ENCODE results near the gene GDA. TPM values are rescaled to one million over a fixed set of nuclear protein-coding genes. Genes with fewer than 3 reads are reported as not detected.

The GDA gene
- not detected for total RNA-seq

DNA sequence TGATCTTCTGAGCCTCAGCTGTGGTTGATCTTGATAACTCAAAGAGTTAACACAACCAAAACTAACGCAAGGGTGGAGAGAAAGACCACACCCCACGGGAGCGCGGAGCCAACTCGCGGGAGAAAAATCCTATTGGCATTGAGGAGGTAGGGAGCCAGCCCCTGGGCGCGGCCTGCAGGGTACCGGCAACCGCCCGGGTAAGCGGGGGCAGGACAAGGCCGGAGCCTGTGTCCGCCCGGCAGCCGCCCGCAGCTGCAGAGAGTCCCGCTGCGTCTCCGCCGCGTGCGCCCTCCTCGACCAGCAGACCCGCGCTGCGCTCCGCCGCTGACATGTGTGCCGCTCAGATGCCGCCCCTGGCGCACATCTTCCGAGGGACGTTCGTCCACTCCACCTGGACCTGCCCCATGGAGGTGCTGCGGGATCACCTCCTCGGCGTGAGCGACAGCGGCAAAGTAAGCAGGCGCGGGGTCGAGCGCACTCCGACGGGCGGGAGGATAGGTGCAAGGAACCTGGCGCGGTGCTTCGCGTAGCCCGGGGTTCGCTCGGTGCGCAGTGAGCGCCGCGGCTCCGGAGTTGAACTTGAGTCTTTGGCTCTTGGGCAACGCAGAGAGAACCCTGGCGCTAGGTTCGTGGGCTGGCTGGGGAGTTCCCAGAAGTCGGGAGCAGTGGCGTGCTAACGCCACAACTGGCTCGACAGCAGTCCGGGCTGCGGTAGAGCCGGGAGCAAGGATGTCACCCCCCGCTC lies at the start of gene GDA:
TSS of gene GDA (plus strand) at position 210 of the 745 bp plus-strand sequence. CDS start at position 330, 120 bp downstream.
- ATAC-seq (ENCODE audit: low read depth) = peak; percentile 14
- Mint-ChIP-seq H3K36me3 (no peaks in the 10 kb centered on the region), H3K9me3 (no peaks in the 10 kb centered on the region), H3K4me3 (no peak within 1 kb of the TSS), H3K4me1 (peaks cover 2% of the 10 kb centered on the region), H3K27ac (no peak within 1 kb of the TSS), H3K27me3 (peaks cover 32% of the 10 kb centered on the region)
- POLR2A ChIA-PET = no interaction called here
- no peak for DNase-seq

DNA sequence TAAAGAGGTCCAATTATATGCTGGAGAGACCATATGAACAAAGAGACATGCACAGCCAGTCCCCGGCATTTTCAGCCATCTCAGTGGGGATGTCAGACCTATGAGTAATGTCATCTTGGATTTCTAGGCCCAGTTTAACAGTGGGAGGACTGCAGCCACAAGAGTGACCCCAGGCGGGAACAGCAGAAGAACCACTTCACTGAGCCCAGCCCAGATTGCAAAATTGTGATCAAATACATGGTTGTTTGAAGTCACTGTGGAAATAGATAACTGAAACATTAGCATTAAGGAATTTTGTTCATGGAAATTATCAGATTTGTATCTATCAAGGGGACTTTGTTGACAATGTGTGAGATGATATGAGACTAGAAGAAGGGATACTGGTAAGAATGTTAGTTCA lies 46.7 kb upstream of the GDA start:
- Mint-ChIP-seq H3K36me3 (no peaks in the 10 kb centered on the region), H3K4me3 (no peak overlapping the region), H3K9me3 (peaks cover 1% of the 10 kb centered on the region), H3K4me1 (no peaks in the 10 kb centered on the region), H3K27ac (no peak overlapping the region), H3K27me3 (peaks cover 6% of the 10 kb centered on the region)
- POLR2A ChIA-PET = no interaction called here
- no peak for ATAC-seq (ENCODE audit: low read depth)
- DNase-seq = no peak

DNA sequence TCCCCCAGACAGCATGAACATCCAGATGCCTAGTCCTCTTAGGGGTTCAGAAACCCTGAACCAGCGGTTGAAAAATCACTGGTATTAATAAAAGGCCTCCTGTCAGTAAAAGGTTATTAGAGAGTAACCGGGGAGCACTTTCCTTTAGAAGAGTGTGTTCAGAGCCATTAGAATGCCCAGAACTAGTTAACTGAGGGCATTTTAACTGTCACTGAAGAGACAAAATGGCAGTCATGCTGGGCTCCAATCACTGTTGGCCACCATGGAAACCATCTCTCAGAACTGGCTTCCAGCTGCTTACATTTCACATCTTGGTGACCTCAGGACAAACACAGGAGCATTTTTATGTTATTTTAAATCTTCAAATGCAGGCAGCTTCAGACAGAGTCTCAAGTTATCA lies 36.2 kb upstream of the GDA start:
- no peak for DNase-seq
- Mint-ChIP-seq H3K27me3 (peaks cover 3% of the 10 kb centered on the region), H3K27ac (no peak overlapping the region), H3K36me3 (no peaks in the 10 kb centered on the region), H3K4me1 (no peaks in the 10 kb centered on the region), H3K9me3 (peaks cover 1% of the 10 kb centered on the region), H3K4me3 (no peak overlapping the region)
- POLR2A ChIA-PET = no interaction called here
- no peak for ATAC-seq (ENCODE audit: low read depth)

DNA sequence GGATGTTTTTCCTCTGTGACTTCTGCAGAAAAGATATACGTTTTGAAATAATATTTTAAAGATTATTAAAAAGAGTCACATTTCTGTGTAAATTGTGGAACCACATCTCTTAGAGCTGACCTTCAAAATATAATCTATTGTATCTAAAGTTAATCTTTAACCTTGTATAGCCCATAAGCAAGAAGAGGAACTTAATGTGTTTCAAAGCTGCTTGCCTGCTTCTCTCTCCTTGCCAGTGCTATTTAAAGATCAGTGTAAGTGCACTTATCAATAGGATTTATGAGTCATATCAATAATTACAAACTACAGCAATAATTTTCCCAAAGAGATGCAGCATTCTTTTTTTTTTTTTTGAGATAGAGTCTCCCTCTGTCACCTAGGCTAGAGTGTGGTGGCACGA lies 29.4 kb upstream of the GDA start:
- H3K27me3 Mint-ChIP-seq = no peaks in the 10 kb centered on the region
- H3K9me3 Mint-ChIP-seq = peaks cover 1% of the 10 kb centered on the region
- no peaks in the 10 kb centered on the region for H3K4me1 Mint-ChIP-seq
- POLR2A ChIA-PET = no interaction called here
- ATAC-seq (ENCODE audit: low read depth) = no peak
- H3K36me3 Mint-ChIP-seq = no peaks in the 10 kb centered on the region
- H3K4me3 Mint-ChIP-seq = no peak overlapping the region
- DNase-seq = no peak
- no peak overlapping the region for H3K27ac Mint-ChIP-seq

DNA sequence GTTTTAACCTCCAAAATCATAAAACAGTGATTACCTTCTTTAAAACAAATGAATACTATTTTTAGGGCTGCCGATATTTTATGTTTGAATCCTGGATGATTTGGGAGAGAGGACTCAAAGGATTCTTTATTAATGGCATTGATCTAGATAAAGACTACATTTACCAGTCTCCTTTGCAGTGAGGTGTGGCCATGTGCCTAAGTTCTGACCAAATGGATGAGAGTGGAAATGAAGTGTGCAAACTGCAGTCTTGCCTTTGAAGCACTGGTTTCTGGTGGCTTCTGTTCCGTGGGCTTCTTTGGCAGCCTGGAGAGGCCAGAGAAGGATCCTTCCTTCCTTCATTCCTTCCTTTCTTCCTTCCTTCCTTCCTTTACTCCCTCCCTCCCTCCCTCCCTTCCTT lies 24.3 kb upstream of the GDA start:
- Mint-ChIP-seq H3K36me3 (no peaks in the 10 kb centered on the region), H3K27me3 (no peaks in the 10 kb centered on the region), H3K4me3 (no peak overlapping the region)

DNA sequence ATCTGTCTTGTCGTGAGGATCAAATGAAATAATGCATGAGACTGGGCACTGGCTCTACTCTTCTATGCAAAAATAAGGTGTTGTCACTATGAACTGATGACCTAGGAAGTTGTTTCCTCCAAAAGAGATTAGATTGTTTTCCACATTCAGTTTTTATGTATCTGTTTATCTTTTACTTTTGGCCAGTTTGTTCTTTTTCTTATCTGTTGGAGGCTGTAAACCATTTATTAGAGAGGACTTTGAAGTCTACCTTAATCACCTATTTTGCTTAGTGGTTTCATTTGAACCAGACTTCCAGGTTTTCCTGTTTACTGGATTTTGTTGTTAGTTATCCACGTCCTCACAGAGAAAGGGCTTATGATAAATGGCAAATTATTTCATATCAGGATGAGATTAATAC lies 21.5 kb upstream of the GDA start:
- ATAC-seq (ENCODE audit: low read depth) (no peak), DNase-seq (no peak)
- H3K4me3 Mint-ChIP-seq = no peak overlapping the region
- H3K36me3 Mint-ChIP-seq = no peaks in the 10 kb centered on the region
- H3K9me3 Mint-ChIP-seq = no peaks in the 10 kb centered on the region
- POLR2A ChIA-PET = no interaction called here
- no peaks in the 10 kb centered on the region for H3K27me3 Mint-ChIP-seq
- no peak overlapping the region for H3K27ac Mint-ChIP-seq
- no peaks in the 10 kb centered on the region for H3K4me1 Mint-ChIP-seq

More for the DNA sequence above, 24.3 kb upstream of the GDA start:
- POLR2A ChIA-PET = no interaction called here
- Mint-ChIP-seq H3K27ac (no peak overlapping the region), H3K4me1 (no peaks in the 10 kb centered on the region), H3K9me3 (no peaks in the 10 kb centered on the region)
- ATAC-seq (ENCODE audit: low read depth) (no peak), DNase-seq (no peak)

DNA sequence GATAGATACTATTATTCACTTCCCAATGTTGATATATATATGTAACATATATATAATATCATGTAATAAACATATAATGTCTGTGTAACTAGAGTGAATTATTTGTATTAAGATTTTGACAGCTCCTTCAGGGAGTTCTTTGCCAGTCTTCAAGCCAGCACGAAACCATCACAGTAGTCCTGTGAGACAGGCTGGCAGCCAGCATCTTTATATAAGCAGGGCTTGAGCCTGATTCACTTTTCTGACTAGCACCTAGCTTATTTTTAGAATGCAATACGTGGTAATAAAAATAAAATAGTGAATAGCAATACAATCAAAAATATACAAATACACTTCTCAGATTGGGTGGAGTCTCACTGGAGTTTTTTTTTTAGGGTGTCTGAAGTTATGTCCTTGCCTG lies 20.7 kb upstream of the GDA start:
- Mint-ChIP-seq H3K9me3 (no peaks in the 10 kb centered on the region), H3K27me3 (no peaks in the 10 kb centered on the region), H3K4me1 (no peaks in the 10 kb centered on the region), H3K27ac (no peak overlapping the region), H3K36me3 (no peaks in the 10 kb centered on the region), H3K4me3 (no peak overlapping the region)
- no peak for ATAC-seq (ENCODE audit: low read depth)
- POLR2A ChIA-PET = no interaction called here
- no peak for DNase-seq

DNA sequence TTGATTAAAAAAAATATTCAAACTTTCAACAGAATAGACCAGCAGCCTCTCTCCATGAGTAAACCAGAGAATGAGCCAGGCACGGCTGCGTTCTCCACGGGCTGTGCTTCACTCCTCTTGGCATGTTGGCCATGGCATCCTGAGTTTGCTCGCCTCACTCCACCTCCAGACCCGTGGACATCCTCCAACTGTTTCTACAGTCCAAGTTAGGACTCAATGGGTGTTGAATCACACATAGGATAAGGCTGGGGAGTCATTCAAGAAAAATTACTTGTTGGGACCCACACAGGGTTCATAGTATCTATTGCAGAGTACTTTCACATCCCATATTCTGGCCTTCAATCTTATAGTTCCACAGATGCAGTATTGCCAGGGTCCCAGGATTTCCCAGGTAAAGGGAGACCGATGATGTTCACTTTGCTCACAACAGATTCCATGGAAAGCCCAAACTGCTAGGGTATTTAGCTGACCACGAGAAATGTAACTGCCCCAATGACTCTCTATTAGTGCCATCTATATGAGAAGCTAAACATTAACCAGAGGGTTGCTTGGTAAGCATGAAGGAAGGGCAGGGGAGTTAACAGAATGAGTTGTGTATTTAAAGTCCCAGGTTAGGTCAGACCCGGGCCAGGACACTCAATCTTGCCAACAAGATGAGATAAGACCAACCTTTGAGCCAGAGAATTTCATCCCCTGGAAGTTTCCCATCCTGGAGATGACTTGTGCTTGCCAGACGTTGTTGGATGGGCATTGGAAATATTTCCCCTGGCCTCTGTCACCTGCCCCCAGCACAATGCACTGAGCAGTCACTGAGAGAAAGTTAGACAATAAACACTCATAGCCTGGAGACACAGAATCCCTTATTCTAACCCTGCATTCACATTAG lies 19.7 kb upstream of the GDA start:
- H3K4me3 Mint-ChIP-seq = no peak overlapping the region

DNA sequence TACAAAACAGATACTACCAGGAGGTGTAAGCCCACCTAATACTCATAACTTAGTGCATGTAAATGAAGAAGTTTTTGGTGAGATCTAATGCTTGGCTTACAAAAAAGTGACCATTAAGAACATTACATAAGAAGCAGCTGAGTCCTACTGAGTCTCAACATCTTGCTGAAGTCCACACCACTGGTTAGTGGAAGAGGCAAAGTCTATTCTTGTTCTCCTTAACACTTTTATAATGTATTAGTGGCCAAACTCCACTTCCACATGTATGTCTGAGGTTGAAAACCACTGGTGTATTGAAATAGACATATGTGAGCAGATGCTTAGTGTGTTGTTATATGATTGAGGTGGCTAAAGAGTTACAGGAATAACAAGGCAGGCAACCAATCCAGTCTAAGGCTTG lies 18.9 kb upstream of the GDA start:
- H3K4me3 Mint-ChIP-seq = no peak overlapping the region
- no peaks in the 10 kb centered on the region for H3K27me3 Mint-ChIP-seq
- H3K4me1 Mint-ChIP-seq = no peaks in the 10 kb centered on the region
- DNase-seq (no peak), ATAC-seq (ENCODE audit: low read depth) (no peak)
- no peak overlapping the region for H3K27ac Mint-ChIP-seq
- H3K9me3 Mint-ChIP-seq = no peaks in the 10 kb centered on the region
- no peaks in the 10 kb centered on the region for H3K36me3 Mint-ChIP-seq
- POLR2A ChIA-PET = no interaction called here

More for the DNA sequence above, 19.7 kb upstream of the GDA start:
- POLR2A ChIA-PET = no interaction called here
- H3K27ac Mint-ChIP-seq = no peak overlapping the region
- H3K4me1 Mint-ChIP-seq = no peaks in the 10 kb centered on the region
- ATAC-seq (ENCODE audit: low read depth) (no peak), DNase-seq (no peak)
- H3K27me3 Mint-ChIP-seq = no peaks in the 10 kb centered on the region
- H3K9me3 Mint-ChIP-seq = no peaks in the 10 kb centered on the region
- H3K36me3 Mint-ChIP-seq = no peaks in the 10 kb centered on the region

DNA sequence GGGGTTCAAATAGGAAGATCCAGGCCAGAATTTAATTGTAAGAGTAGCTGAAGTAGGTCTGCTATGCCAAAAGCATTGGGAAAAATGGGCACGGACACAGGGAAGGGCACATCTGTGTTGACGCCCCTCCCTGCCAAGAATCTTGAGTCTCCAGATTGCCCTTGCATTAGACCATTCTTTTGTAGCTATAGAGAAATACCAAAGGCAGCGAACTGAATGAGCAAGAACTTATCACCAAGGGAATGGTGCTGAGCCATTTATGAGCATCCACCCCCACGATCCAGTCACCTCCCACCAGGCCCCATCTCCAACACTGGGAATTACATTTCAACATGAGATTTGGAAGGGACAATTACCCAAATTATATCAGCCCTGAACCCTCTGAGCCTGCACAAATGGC lies 18.0 kb upstream of the GDA start:
- Mint-ChIP-seq H3K4me1 (no peaks in the 10 kb centered on the region), H3K27ac (no peak overlapping the region), H3K36me3 (no peaks in the 10 kb centered on the region), H3K27me3 (no peaks in the 10 kb centered on the region), H3K9me3 (no peaks in the 10 kb centered on the region), H3K4me3 (no peak overlapping the region)
- POLR2A ChIA-PET = no interaction called here
- DNase-seq (no peak), ATAC-seq (ENCODE audit: low read depth) (no peak)

DNA sequence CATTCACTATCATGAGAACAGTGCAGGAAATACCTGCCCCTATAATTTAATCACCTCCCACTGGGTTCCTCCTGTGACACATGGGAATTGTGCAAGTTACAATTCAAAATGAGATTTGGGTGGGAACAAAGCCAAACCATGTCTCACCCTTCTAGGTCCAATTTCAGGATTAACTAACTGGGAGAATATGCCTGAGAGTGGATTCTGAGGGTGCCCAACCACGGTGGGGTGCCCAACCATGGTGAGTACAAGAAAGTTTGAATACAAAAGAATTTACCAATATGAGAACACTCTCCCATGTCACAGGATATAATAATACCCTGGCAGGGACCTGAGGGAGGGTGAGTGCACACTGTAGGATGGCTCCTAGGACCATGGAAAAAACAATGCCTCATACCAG lies 17.2 kb upstream of the GDA start:
- H3K27me3 Mint-ChIP-seq = no peaks in the 10 kb centered on the region
- H3K4me1 Mint-ChIP-seq = no peaks in the 10 kb centered on the region
- H3K36me3 Mint-ChIP-seq = no peaks in the 10 kb centered on the region
- no peak overlapping the region for H3K4me3 Mint-ChIP-seq
- H3K27ac Mint-ChIP-seq = no peak overlapping the region
- DNase-seq (no peak), ATAC-seq (ENCODE audit: low read depth) (no peak)
- POLR2A ChIA-PET = no interaction called here
- H3K9me3 Mint-ChIP-seq = no peaks in the 10 kb centered on the region

DNA sequence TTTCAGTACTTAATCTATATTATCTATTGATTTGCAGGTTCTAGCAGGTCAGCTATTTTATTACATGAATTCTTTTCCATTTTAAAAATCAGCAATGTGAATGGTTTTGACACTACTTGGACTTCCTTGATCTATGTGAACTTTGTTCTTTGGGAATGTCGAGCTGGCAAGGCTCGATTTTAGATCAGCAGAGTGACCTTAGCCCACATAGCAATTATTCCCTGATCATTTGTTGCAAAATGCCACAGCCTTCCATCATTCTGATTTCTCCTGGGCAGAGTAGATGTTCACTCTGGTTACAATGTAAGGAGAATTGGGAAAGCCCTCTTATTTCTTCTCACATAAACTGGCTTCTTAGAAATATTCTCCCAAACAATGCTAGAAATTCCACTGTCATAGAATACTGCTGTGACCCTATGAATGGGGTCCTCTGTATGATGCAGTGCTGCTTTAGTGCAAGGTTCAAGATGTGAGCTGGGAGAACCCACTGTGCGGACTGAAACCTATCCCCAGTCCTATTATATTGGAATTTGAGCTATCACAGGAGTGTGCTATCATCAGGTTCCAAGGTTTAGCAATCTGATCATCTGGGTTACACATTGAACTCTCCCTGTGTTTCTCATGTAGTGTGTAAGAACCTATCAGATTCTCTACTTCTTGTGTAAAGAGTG lies 15.7 kb upstream of the GDA start:
- POLR2A ChIA-PET = no interaction called here
- Mint-ChIP-seq H3K9me3 (no peaks in the 10 kb centered on the region), H3K27ac (no peak overlapping the region), H3K4me3 (no peak overlapping the region), H3K36me3 (no peaks in the 10 kb centered on the region), H3K27me3 (no peaks in the 10 kb centered on the region), H3K4me1 (no peaks in the 10 kb centered on the region)
- ATAC-seq (ENCODE audit: low read depth) (no peak), DNase-seq (no peak)

DNA sequence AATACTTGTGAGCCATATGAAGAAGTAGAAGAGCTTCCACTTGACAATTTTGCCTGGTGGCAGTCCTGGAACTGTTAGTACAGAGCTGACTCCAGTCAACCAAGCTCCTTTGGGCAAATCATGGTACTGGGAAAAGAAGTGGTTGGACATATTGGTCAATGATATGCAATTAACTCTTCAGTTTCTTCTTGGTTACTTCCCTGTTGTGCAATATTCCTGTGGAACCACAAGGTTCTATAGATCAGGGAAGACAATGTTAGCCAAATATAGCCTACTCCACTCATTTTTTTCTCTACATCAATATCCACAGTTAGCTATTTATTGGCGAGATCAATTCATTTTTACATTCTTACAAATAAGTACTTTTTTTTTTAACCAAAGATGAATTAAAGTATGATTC lies 14.4 kb upstream of the GDA start:
- H3K27me3 Mint-ChIP-seq = no peaks in the 10 kb centered on the region
- POLR2A ChIA-PET = no interaction called here
- H3K36me3 Mint-ChIP-seq = no peaks in the 10 kb centered on the region

More for the DNA sequence above, 14.4 kb upstream of the GDA start:
- Mint-ChIP-seq H3K9me3 (no peaks in the 10 kb centered on the region), H3K27ac (no peak overlapping the region), H3K4me3 (no peak overlapping the region), H3K4me1 (no peaks in the 10 kb centered on the region)
- ATAC-seq (ENCODE audit: low read depth) = no peak
- no peak for DNase-seq
